Parathyroid adenoma (tissue), 2 donors: ENCODE measurements around the gene SPNS2.

Source experiments
- H2AFZ ChIP-seq: fragments of 300-600 bp; sonication (generic); one replicate; pipeline ENCODE4 v1.7.0; 2017; ENCODE audit warnings: antibody characterized with exemption, mild to moderate bottlenecking
- H3K27ac ChIP-seq: fragments of 300-600 bp; sonication (generic); one replicate; pipeline ENCODE4 v1.7.0; 2017
- H3K27me3 ChIP-seq: fragments of 300-600 bp; sonication (generic); one replicate; pipeline ENCODE4 v1.7.0; 2017; ENCODE audit warnings: low read length; ENCODE audit not compliant: control insufficient read depth, insufficient read depth
- H3K36me3 ChIP-seq: fragments of 300-600 bp; sonication (generic); one replicate; pipeline ENCODE4 v1.7.0; 2017; ENCODE audit warnings: low read length; ENCODE audit not compliant: control insufficient read depth, insufficient read depth
- H3K4me1 ChIP-seq: fragments of 300-600 bp; sonication (generic); one replicate; pipeline ENCODE4 v1.7.0; 2017; ENCODE audit warnings: control low read depth
- H3K4me2 ChIP-seq: fragments of 300-600 bp; sonication (generic); one replicate; pipeline ENCODE4 v1.7.0; 2017; ENCODE audit warnings: low read length
- H3K4me3 ChIP-seq: fragments of 300-600 bp; sonication (generic); one replicate; pipeline ENCODE4 v1.7.0; 2017; ENCODE audit warnings: low read depth, low read length
- H3K79me2 ChIP-seq: fragments of 300-600 bp; sonication (generic); one replicate; pipeline ENCODE4 v1.7.0; 2017; ENCODE audit warnings: control low read depth
- H3K9ac ChIP-seq: fragments of 300-600 bp; sonication (generic); one replicate; pipeline ENCODE4 v1.7.0; 2017; ENCODE audit warnings: mild to moderate bottlenecking
- H3K9me3 ChIP-seq: fragments of 300-600 bp; sonication (generic); one replicate; pipeline ENCODE4 v1.7.0; 2017; ENCODE audit warnings: low read length; ENCODE audit not compliant: control insufficient read depth
- CTCF ChIP-seq: fragments of 300-600 bp; sonication (generic); IDR thresholded peaks from one replicate; pipeline ENCODE4 v1.7.0; 2017; ENCODE audit warnings: antibody characterized with exemption, mild to moderate bottlenecking
- donor health status: primary hyperparathyroidism.

The SPNS2 gene

GRCh38 chr17:4584101-4584916 is 85.6 kb downstream of the SPNS2 start, which contains the start of gene SMTNL2:
TSS of gene SMTNL2 (plus strand) at chr17:4584529. CDS start at chr17:4584606, 77 bp downstream.
- Histone ChIP-seq H3K4me3 (peak within 1 kb of the TSS; percentile 58), H3K9me3 (no peaks in the 10 kb centered on the region), H2AFZ (peak within 1 kb of the TSS; percentile 96), H3K36me3 (no peaks in the 10 kb centered on the region), H3K4me2 (peak within 1 kb of the TSS; percentile 81), H3K27me3 (no peaks in the 10 kb centered on the region), H3K27ac (no peak within 1 kb of the TSS), H3K79me2 (no peaks in the 10 kb centered on the region), H3K4me1 (no peaks in the 10 kb centered on the region), H3K9ac (peak within 1 kb of the TSS; percentile 11)
- TF ChIP-seq CTCF = no peak

GRCh38 chr17:4584917-4585637 is 86.4 kb downstream of the SPNS2 start:
- no peak overlapping the region for H3K9ac ChIP-seq
- H3K4me2 ChIP-seq = peak overlapping the region; percentile 81
- H3K27me3 ChIP-seq = no peaks in the 10 kb centered on the region
- H3K4me3 ChIP-seq = peak overlapping the region; percentile 37
- no peak overlapping the region for H3K27ac ChIP-seq
- no peaks in the 10 kb centered on the region for H3K36me3 ChIP-seq
- H2AFZ ChIP-seq = no peak overlapping the region
- no peaks in the 10 kb centered on the region for H3K9me3 ChIP-seq
- H3K4me1 ChIP-seq = no peaks in the 10 kb centered on the region
- no peaks in the 10 kb centered on the region for H3K79me2 ChIP-seq
- TF ChIP-seq CTCF = no peak

GRCh38 chr17:4585638-4585994 is 86.9 kb downstream of the SPNS2 start:
- no peak overlapping the region for H2AFZ ChIP-seq
- peak overlapping the region; percentile 81 for H3K4me2 ChIP-seq
- no peak for TF ChIP-seq CTCF
- no peaks in the 10 kb centered on the region for H3K36me3 ChIP-seq
- H3K79me2 ChIP-seq = no peaks in the 10 kb centered on the region
- no peak overlapping the region for H3K27ac ChIP-seq
- H3K9me3 ChIP-seq = no peaks in the 10 kb centered on the region
- no peaks in the 10 kb centered on the region for H3K27me3 ChIP-seq
- no peak overlapping the region for H3K4me3 ChIP-seq
- H3K4me1 ChIP-seq = no peaks in the 10 kb centered on the region
- H3K9ac ChIP-seq = no peak overlapping the region

GRCh38 chr17:4586043-4586442 is 87.4 kb downstream of the SPNS2 start:
- Histone ChIP-seq H3K36me3 (no peaks in the 10 kb centered on the region), H3K9me3 (no peaks in the 10 kb centered on the region), H3K79me2 (no peaks in the 10 kb centered on the region), H3K9ac (no peak overlapping the region), H2AFZ (no peak overlapping the region), H3K4me1 (no peaks in the 10 kb centered on the region), H3K27ac (no peak overlapping the region), H3K4me2 (no peak overlapping the region), H3K27me3 (no peaks in the 10 kb centered on the region), H3K4me3 (no peak overlapping the region)
- TF ChIP-seq CTCF = no peak
